ENCODE data around the gene ZNF532.

DNA sequence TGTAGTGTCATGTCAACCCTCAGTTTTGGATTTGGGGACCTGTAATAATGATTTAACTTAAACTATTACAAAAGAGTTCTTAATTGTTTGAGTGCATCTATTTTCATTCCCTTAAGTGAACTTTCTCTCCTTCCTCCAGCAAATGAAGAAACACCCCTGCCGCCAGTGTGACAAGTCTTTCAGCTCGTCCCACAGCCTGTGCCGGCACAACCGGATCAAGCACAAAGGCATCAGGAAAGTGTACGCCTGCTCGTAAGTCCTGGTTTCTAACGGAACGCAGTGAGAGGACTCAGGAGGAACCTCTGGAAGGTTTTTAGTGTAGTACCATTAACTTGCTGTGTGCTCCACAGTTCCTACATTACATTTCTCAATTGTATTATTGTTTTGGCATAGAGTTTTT is 114.2 kb downstream of the ZNF532 start:
- TF ChIP-seq, protein P1, sequence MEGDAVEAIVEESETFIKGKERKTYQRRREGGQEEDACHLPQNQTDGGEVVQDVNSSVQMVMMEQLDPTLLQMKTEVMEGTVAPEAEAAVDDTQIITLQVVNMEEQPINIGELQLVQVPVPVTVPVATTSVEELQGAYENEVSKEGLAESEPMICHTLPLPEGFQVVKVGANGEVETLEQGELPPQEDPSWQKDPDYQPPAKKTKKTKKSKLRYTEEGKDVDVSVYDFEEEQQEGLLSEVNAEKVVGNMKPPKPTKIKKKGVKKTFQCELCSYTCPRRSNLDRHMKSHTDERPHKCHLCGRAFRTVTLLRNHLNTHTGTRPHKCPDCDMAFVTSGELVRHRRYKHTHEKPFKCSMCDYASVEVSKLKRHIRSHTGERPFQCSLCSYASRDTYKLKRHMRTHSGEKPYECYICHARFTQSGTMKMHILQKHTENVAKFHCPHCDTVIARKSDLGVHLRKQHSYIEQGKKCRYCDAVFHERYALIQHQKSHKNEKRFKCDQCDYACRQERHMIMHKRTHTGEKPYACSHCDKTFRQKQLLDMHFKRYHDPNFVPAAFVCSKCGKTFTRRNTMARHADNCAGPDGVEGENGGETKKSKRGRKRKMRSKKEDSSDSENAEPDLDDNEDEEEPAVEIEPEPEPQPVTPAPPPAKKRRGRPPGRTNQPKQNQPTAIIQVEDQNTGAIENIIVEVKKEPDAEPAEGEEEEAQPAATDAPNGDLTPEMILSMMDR (conservative IDR thresholded peaks at IDR 0.05): no peak
- no peak for TF ChIP-seq EZH2 (IDR thresholded peaks at IDR 0.05; ENCODE audit: low read depth)
